HepG2 (cell line): ENCODE data around the gene RTCA. TPM values are rescaled to one million over a fixed set of nuclear protein-coding genes. Genes with fewer than 3 reads are reported as not detected.
"Not testable (repeated sequence)": the region's sequence is repeated elsewhere in the genome, so short reads cannot be mapped to it uniquely, and the experiment has no call there.

Experiments
- ATAC-seq: fragments of 200-7000 bp; cut with Tn5 transposase; 3 replicates; pipeline ENCODE4 v1.9.1; 2020; ENCODE audit warnings: mild to moderate bottlenecking, moderate library complexity
- BruUV-seq: library from RNA; stranded (reverse); fragments of 400-500 nt; replicated peaks from 2 replicates; lab custom pipeline; 2021; lab: Mats Ljungman, UMichigan
- CTCF ChIA-PET: fragments of 300-600 bp; formaldehyde crosslinking; extraction: SDS; loops from one replicate; lab custom pipeline; 2021; ENCODE audit warnings: low total read pairs, inconsistent platforms, low intra/inter-chr PET ratio; lab: Yijun Ruan, JAX
- POLR2A ChIA-PET: fragments of 350-600 bp; sonication (Branson Sonifier 250); formaldehyde crosslinking; loops from one replicate; lab custom pipeline; 2020; ENCODE audit warnings: antibody characterized with exemption, inconsistent platforms; lab: Yijun Ruan, JAX
- DNase-seq: peaks from one replicate; pipeline ENCODE4 v3.0.0-alpha.2; 2015; ENCODE audit warnings: low spot score
- FAIRE-seq: peaks from 3 replicates; lab custom pipeline; 2011; peaks lifted over from hg19 to GRCh38; lab: Jason Lieb, UNC
- H2AFZ ChIP-seq: one replicate; pipeline ENCODE4 v1.6.1; 2011; ENCODE audit warnings: low read length, inconsistent platforms
- H3K27ac ChIP-seq: fragments of 300-600 bp; 3 replicates; pipeline ENCODE4 v1.8.0; 2011; ENCODE audit warnings: mixed run types, mild to moderate bottlenecking, mixed read lengths, low read length, inconsistent platforms; ENCODE audit not compliant: insufficient read depth; ENCODE audit errors: extremely low read length
- H3K27me3 ChIP-seq, 2 experiments: fragments of 200-600 bp in 1 of 2; 2 replicates in 1 of 2; 3 replicates in 1 of 2; pipeline versions ENCODE4 v1.6.0 to v1.8.0; 2011; ENCODE audit warnings: low read length in 2 of 2, mild to moderate bottlenecking in 2 of 2, moderate library complexity in 2 of 2, inconsistent platforms in 1 of 2; ENCODE audit not compliant: insufficient read depth in 2 of 2, control insufficient read depth in 1 of 2
- H3K36me3 ChIP-seq, 2 experiments: fragments of 200-600 bp in 1 of 2; replicated peaks in 1 of 2; 2 replicates in 1 of 2; 3 replicates in 1 of 2; pipeline versions ENCODE4 v1.5.1 to v1.8.0; 2011; ENCODE audit warnings: low read length in 2 of 2, inconsistent platforms in 1 of 2; ENCODE audit not compliant: insufficient read depth in 2 of 2, control insufficient read depth in 1 of 2
- H3K4me1 ChIP-seq: 2 replicates; pipeline ENCODE4 v1.5.1; 2012; ENCODE audit warnings: low read length, inconsistent platforms; ENCODE audit not compliant: insufficient read depth
- H3K4me2 ChIP-seq: 2 replicates; pipeline ENCODE4 v1.6.0; 2011; ENCODE audit warnings: low read depth, low read length, inconsistent platforms
- H3K4me3 ChIP-seq, 3 experiments: fragments of 200-600 bp in 1 of 3; sonication (generic), shearing (Covaris generic) in 1 of 3; replicated peaks in 1 of 3; 2 replicates each; pipeline ENCODE4 v1.5.1; 2011 to 2016; ENCODE audit warnings: low read length in 3 of 3, inconsistent platforms in 2 of 3, low read depth in 2 of 3, mild to moderate bottlenecking in 2 of 3, control low read depth in 1 of 3, mixed read lengths in 1 of 3; ENCODE audit not compliant: insufficient read depth in 1 of 3
- H3K79me2 ChIP-seq: one replicate; pipeline ENCODE4 v1.6.1; 2011; ENCODE audit warnings: low read length, inconsistent platforms; ENCODE audit not compliant: insufficient read depth
- H3K9ac ChIP-seq: 2 replicates; pipeline ENCODE4 v1.6.0; 2011; ENCODE audit warnings: mild to moderate bottlenecking, low read depth, low read length, inconsistent platforms; ENCODE audit not compliant: insufficient read depth
- H3K9me3 ChIP-seq: 2 replicates; pipeline ENCODE4 v1.5.1; 2012; ENCODE audit warnings: mild to moderate bottlenecking, low read length
- H4K20me1 ChIP-seq: 2 replicates; pipeline ENCODE4 v1.6.0; 2011; ENCODE audit warnings: inconsistent platforms, mild to moderate bottlenecking, low read length, moderate library complexity; ENCODE audit not compliant: insufficient read depth
- FOXA1 ChIP-seq, 2 experiments: fragments of 450-650 bp in 1 of 2; sonication (generic) in 1 of 2; formaldehyde crosslinking in 1 of 2; IDR thresholded peaks; 2 replicates each; pipeline versions ENCODE4 v1.4.0 to v1.6.1; 2016 to 2020; ENCODE audit warnings: missing genetic modification reagents in 1 of 2
- NCOA1 ChIP-seq: sonication (generic); formaldehyde crosslinking; IDR thresholded peaks from 2 replicates; pipeline ENCODE4 v1.9.0; 2021; ENCODE audit warnings: missing genetic modification reagents
- NR2C2 ChIP-seq: sonication (generic); formaldehyde crosslinking; IDR thresholded peaks from 2 replicates; pipeline ENCODE4 v1.4.0; 2020; ENCODE audit warnings: missing genetic modification reagents, mild to moderate bottlenecking, moderate library complexity, borderline replicate concordance
- NR2F1 ChIP-seq, 2 experiments: fragments of 450-650 bp in 1 of 2; formaldehyde crosslinking in 1 of 2; IDR thresholded peaks; 2 replicates each; pipeline versions ENCODE4 v1.5.0 to v1.6.1; 2016 to 2020; ENCODE audit warnings: mild to moderate bottlenecking in 1 of 2, missing compliant biosample characterization in 1 of 2, missing genetic modification reagents in 1 of 2, moderate library complexity in 1 of 2
- NR2F6 ChIP-seq, 2 experiments: IDR thresholded peaks; 2 replicates each; pipeline ENCODE4 v1.6.1; 2016; ENCODE audit warnings: antibody characterized with exemption in 1 of 2, mild to moderate bottlenecking in 1 of 2
- RARA ChIP-seq: IDR thresholded peaks from 2 replicates; pipeline ENCODE4 v1.6.1; 2016; ENCODE audit warnings: missing genetic modification reagents, missing compliant biosample characterization
- ZNF317 ChIP-seq: sonication (generic); formaldehyde crosslinking; IDR thresholded peaks from 2 replicates; pipeline ENCODE4 v1.5.0; 2020; ENCODE audit warnings: mild to moderate bottlenecking, missing genetic modification reagents
- ZNF460 ChIP-seq: sonication (generic); formaldehyde crosslinking; IDR thresholded peaks from 2 replicates; pipeline ENCODE4 v1.5.1; 2020; ENCODE audit warnings: missing genetic modification reagents, mild to moderate bottlenecking, borderline replicate concordance
- ZNF770 ChIP-seq: sonication (generic); formaldehyde crosslinking; IDR thresholded peaks from 2 replicates; pipeline ENCODE4 v1.5.0; 2020; ENCODE audit warnings: mild to moderate bottlenecking, missing genetic modification reagents
- WGBS: methylation state at CpG from one replicate; pipeline ENCODE4 v1.1.6; 2017; ENCODE audit warnings: low lambda C conversion rate; 5-methylcytosine and 5-hydroxymethylcytosine counted together
- in situ Hi-C: cut with HindIII; loops from 2 replicates; pipeline ENCODE4 v1.10.0; 2017; ENCODE audit warnings: low pct_unique_long_range_greater_than_20kb; ENCODE audit not compliant: extremely low pct_ligation_motif_present
- intact Hi-C: fragments of 100-400 bp; cut with micrococcal nuclease; formaldehyde crosslinking; loops from one replicate; pipeline ENCODE4 v1.10.0; 2022; ENCODE audit not compliant: unreplicated experiment
- polyA plus RNA-seq, 8 experiments: library from polyadenylated mRNA; depleted of rRNA in 3 of 8; stranded (reverse) in 7 of 8; unstranded in 1 of 8; fragments of >200 nt; fragmentation: Illumina TruSeq in 4 of 8; extraction: Trizol in 4 of 8; gene quantifications; 2 replicates each; pipeline versions ENCODE4 v1.2.1 to v1.2.3, GENCODE V29; 2011 to 2016; ENCODE audit warnings: low read depth in 4 of 8, missing spikeins in 1 of 8, mixed read lengths in 1 of 8; ENCODE audit not compliant: insufficient read depth in 1 of 8
- total RNA-seq, 5 experiments: library from RNA; depleted of rRNA; stranded (reverse); fragments of >200 nt; fragmentation: Illumina TruSeq; extraction: Trizol; gene quantifications; 2 replicates each; pipeline ENCODE4 v1.2.3, GENCODE V29; 2016; ENCODE audit warnings: low read depth in 1 of 5
- TF ChIP-seq, protein P1 (sequence below): sonication (generic); formaldehyde crosslinking; IDR thresholded peaks from 2 replicates; pipeline ENCODE4 v1.5.1; 2020; ENCODE audit warnings: mild to moderate bottlenecking, missing genetic modification reagents, moderate library complexity
- TF ChIP-seq, protein P2 (sequence below): IDR thresholded peaks from 2 replicates; pipeline ENCODE4 v1.4.0; 2020; ENCODE audit warnings: mild to moderate bottlenecking, missing genetic modification reagents

The RTCA gene
- total and polyA plus RNA-seq, 2 of the 13 experiments (the other 11 are each of a cell fraction or from before 2014, with no cell fraction given), result 22.7 to 31.0 TPM

DNA sequence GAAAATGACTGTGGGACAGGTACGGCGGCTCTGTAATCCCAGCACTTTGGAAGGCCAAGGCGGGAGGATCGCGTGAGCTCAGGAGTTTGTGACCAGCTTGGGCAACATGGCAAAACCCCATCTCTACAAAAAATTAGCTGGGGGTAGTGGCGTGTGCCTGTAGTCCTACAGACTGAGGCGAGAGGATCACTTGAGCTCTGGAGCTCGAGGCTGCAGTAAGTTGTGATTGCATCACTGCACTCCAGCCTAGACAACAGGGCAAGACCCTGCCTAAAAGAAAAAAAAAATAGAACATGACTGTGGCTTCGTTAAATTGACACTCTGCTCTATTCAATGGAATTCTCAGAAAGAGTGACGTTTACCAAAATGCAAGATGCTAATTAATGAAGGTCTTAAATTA lies 12.5 kb upstream of the RTCA start (continued):
- TF ChIP-seq, protein P1, sequence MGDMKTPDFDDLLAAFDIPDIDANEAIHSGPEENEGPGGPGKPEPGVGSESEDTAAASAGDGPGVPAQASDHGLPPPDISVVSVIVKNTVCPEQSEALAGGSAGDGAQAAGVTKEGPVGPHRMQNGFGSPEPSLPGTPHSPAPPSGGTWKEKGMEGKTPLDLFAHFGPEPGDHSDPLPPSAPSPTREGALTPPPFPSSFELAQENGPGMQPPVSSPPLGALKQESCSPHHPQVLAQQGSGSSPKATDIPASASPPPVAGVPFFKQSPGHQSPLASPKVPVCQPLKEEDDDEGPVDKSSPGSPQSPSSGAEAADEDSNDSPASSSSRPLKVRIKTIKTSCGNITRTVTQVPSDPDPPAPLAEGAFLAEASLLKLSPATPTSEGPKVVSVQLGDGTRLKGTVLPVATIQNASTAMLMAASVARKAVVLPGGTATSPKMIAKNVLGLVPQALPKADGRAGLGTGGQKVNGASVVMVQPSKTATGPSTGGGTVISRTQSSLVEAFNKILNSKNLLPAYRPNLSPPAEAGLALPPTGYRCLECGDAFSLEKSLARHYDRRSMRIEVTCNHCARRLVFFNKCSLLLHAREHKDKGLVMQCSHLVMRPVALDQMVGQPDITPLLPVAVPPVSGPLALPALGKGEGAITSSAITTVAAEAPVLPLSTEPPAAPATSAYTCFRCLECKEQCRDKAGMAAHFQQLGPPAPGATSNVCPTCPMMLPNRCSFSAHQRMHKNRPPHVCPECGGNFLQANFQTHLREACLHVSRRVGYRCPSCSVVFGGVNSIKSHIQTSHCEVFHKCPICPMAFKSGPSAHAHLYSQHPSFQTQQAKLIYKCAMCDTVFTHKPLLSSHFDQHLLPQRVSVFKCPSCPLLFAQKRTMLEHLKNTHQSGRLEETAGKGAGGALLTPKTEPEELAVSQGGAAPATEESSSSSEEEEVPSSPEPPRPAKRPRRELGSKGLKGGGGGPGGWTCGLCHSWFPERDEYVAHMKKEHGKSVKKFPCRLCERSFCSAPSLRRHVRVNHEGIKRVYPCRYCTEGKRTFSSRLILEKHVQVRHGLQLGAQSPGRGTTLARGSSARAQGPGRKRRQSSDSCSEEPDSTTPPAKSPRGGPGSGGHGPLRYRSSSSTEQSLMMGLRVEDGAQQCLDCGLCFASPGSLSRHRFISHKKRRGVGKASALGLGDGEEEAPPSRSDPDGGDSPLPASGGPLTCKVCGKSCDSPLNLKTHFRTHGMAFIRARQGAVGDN (CRISPR knock-in tag), result no peak
- TF ChIP-seq FOXA1 (IDR thresholded peaks at IDR 0.05), result no peak
- TF ChIP-seq FOXA1 (CRISPR knock-in tag; IDR thresholded peaks at IDR 0.05), result no peak
- no peak for TF ChIP-seq ZNF317 (CRISPR knock-in tag)
- TF ChIP-seq NCOA1 (CRISPR knock-in tag), result no peak

DNA sequence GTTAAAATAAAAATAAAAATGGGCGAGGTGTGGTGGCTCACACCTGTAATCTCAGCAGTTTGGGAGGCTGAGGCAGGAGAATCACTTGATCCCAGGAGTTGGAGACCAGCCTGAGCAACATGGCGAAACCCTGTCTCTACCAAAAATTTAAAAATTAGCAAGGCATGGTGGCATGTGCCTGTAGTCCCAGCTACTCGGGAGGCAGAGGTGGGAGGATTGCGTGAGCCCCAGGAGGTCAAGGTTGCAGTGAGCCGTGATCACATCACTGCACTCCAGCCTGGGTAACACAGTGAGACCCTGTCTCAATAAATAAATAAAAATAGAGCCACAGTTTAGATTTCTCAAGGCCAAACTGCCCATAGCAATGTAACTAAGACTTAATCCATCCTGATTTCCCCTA lies 9.7 kb upstream of the RTCA start:
- H3K4me3 ChIP-seq; H3K27ac ChIP-seq; H3K9me3 ChIP-seq; H3K4me2 ChIP-seq; CTCF ChIA-PET; FAIRE-seq; H4K20me1 ChIP-seq; H2AFZ ChIP-seq; TF ChIP-seq NR2F6 (IDR thresholded peaks at IDR 0.05): not testable (repeated sequence)
- peaks cover 17% of the 10 kb centered on the region for H3K4me1 ChIP-seq
- WGBS, result 34% methylated on average over 5 of the region's 5 CpGs
- POLR2A ChIA-PET, result interaction anchor here (0.8 kb wide), 1 partner anchor 10 kb away, joined by 3 read pairs; the partner anchor contains the start of gene RTCA
- TF ChIP-seq NR2C2 (CRISPR knock-in tag) (peak; percentile 53; the same call in 1 of the 2 replicates), NR2F1 (CRISPR knock-in tag; IDR thresholded peaks at IDR 0.05) (peak in 1 of 2 experiments; percentile 35; a peak in 1 of 4 replicates), ZNF770 (CRISPR knock-in tag) (peak; percentile 54; the same call in 1 of the 2 replicates), ZNF460 (CRISPR knock-in tag) (peak; percentile 78; the same call in 1 of the 2 replicates), RARA (CRISPR knock-in tag) (peak; percentile 25; the same call in 1 of the 2 replicates), NR2F6 (CRISPR knock-in tag; IDR thresholded peaks at IDR 0.05) (peak; percentile 53)
- TF ChIP-seq, protein P2, sequence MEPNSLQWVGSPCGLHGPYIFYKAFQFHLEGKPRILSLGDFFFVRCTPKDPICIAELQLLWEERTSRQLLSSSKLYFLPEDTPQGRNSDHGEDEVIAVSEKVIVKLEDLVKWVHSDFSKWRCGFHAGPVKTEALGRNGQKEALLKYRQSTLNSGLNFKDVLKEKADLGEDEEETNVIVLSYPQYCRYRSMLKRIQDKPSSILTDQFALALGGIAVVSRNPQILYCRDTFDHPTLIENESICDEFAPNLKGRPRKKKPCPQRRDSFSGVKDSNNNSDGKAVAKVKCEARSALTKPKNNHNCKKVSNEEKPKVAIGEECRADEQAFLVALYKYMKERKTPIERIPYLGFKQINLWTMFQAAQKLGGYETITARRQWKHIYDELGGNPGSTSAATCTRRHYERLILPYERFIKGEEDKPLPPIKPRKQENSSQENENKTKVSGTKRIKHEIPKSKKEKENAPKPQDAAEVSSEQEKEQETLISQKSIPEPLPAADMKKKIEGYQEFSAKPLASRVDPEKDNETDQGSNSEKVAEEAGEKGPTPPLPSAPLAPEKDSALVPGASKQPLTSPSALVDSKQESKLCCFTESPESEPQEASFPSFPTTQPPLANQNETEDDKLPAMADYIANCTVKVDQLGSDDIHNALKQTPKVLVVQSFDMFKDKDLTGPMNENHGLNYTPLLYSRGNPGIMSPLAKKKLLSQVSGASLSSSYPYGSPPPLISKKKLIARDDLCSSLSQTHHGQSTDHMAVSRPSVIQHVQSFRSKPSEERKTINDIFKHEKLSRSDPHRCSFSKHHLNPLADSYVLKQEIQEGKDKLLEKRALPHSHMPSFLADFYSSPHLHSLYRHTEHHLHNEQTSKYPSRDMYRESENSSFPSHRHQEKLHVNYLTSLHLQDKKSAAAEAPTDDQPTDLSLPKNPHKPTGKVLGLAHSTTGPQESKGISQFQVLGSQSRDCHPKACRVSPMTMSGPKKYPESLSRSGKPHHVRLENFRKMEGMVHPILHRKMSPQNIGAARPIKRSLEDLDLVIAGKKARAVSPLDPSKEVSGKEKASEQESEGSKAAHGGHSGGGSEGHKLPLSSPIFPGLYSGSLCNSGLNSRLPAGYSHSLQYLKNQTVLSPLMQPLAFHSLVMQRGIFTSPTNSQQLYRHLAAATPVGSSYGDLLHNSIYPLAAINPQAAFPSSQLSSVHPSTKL, result peak; percentile 25; the same call in 1 of the 2 replicates
- TF ChIP-seq, all 625 proteins: peak for 7; not testable (repeated sequence) for 618
- BruUV-seq, H3K79me2 ChIP-seq, in situ Hi-C loops, ATAC-seq, H3K36me3 ChIP-seq, intact Hi-C loops, DNase-seq, H3K27me3 ChIP-seq, H3K9ac ChIP-seq: not testable (repeated sequence)
